22Rv1 (cell line): ENCODE data around the gene SULT1A2.

Source experiments
- CTCF ChIP-seq: fragments of 450-650 bp; IDR thresholded peaks from 2 replicates; pipeline ENCODE4 v1.5.1; 2017; ENCODE audit warnings: mild to moderate bottlenecking
- ZFX ChIP-seq: fragments of 450-650 bp; IDR thresholded peaks from 2 replicates; pipeline ENCODE4 v1.6.1; 2017; ENCODE audit warnings: antibody characterized with exemption, borderline replicate concordance

- TF ChIP-seq CTCF (no peak), ZFX (no peak)
These were observed 38.4 kb downstream of the SULT1A2 start for GRCh38 chr16:28558456-28558855.
